WTC11 (cell line): ENCODE results near the gene NAALADL2. TPM values are rescaled to one million over a fixed set of nuclear protein-coding genes. Genes with fewer than 3 reads are reported as not detected.

Experiments
- ATAC-seq: fragments of 200-7000 bp; cut with Tn5 transposase; 2 replicates; pipeline ENCODE4 v1.10.0; 2021; ENCODE audit warnings: mild to moderate bottlenecking, moderate library complexity
- CTCF ChIA-PET: fragments of 300-600 bp; sonication (Branson Sonifier 250); formaldehyde crosslinking; loops from one replicate; lab custom pipeline; 2021; ENCODE audit warnings: antibody characterized with exemption; lab: Charles Lee
- POLR2A ChIA-PET: fragments of 350-600 bp; sonication (Branson Sonifier 250); formaldehyde crosslinking; loops from one replicate; lab custom pipeline; 2021; ENCODE audit warnings: antibody characterized with exemption; lab: Charles Lee
- DNase-seq: peaks from one replicate; pipeline ENCODE4 v3.0.0; 2021; ENCODE audit warnings: low spot score
- H3K27ac Mint-ChIP-seq: 2 replicates; pipeline ENCODE4 v1.8.0; 2021; ENCODE audit warnings: mixed read lengths
- H3K27me3 Mint-ChIP-seq: 2 replicates; pipeline ENCODE4 v1.8.0; 2021; ENCODE audit warnings: low read depth, mild to moderate bottlenecking, moderate library complexity, mixed read lengths
- H3K36me3 Mint-ChIP-seq: 2 replicates; pipeline ENCODE4 v1.8.0; 2021; ENCODE audit warnings: mixed read lengths
- H3K4me1 Mint-ChIP-seq: 2 replicates; pipeline ENCODE4 v1.8.0; 2022; ENCODE audit warnings: mixed read lengths
- H3K4me3 Mint-ChIP-seq: 2 replicates; pipeline ENCODE4 v1.8.0; 2021; ENCODE audit warnings: mild to moderate bottlenecking, moderate library complexity, mixed read lengths
- H3K9me3 Mint-ChIP-seq: 2 replicates; pipeline ENCODE4 v1.8.0; 2021; ENCODE audit warnings: mixed read lengths
- CREB1 ChIP-seq: sonication (generic); formaldehyde crosslinking; IDR thresholded peaks from 2 replicates; pipeline ENCODE4 v1.8.0; 2023; ENCODE audit warnings: mild to moderate bottlenecking, missing genetic modification reagents
- E2F4 ChIP-seq: sonication (generic); formaldehyde crosslinking; IDR thresholded peaks from 2 replicates; pipeline ENCODE4 v1.8.1; 2022; ENCODE audit warnings: low read depth, mild to moderate bottlenecking, moderate library complexity, missing genetic modification reagents, borderline replicate concordance
- ESRRA ChIP-seq: sonication (generic); formaldehyde crosslinking; IDR thresholded peaks from 2 replicates; pipeline ENCODE4 v1.8.1; 2022; ENCODE audit warnings: mild to moderate bottlenecking, missing genetic modification reagents, borderline replicate concordance
- ETV6 ChIP-seq: sonication (generic); formaldehyde crosslinking; IDR thresholded peaks from 2 replicates; pipeline ENCODE4 v1.8.1; 2022; ENCODE audit warnings: mild to moderate bottlenecking, missing genetic modification reagents
- FOXK1 ChIP-seq: sonication (generic); formaldehyde crosslinking; IDR thresholded peaks from 2 replicates; pipeline ENCODE4 v1.8.0; 2022; ENCODE audit warnings: mild to moderate bottlenecking, moderate library complexity, missing genetic modification reagents
- HMGA2 ChIP-seq: fragments of 250-450 bp; sonication (Bioruptor Pico); IDR thresholded peaks from 2 replicates; pipeline ENCODE4 v1.4.0; 2021; ENCODE audit warnings: mild to moderate bottlenecking, moderate library complexity
- IRF2 ChIP-seq: sonication (generic); formaldehyde crosslinking; IDR thresholded peaks from 2 replicates; pipeline ENCODE4 v1.8.0; 2022; ENCODE audit warnings: low read depth, missing genetic modification reagents, borderline replicate concordance
- MAX ChIP-seq: sonication (generic); formaldehyde crosslinking; IDR thresholded peaks from 2 replicates; pipeline ENCODE4 v1.8.0; 2022; ENCODE audit warnings: mild to moderate bottlenecking, missing genetic modification reagents
- MXD4 ChIP-seq: fragments of 250-450 bp; sonication (Bioruptor Pico); IDR thresholded peaks from 2 replicates; pipeline ENCODE4 v1.8.0; 2021; ENCODE audit warnings: mild to moderate bottlenecking, moderate library complexity, borderline replicate concordance
- NFATC4 ChIP-seq: fragments of 250-450 bp; sonication (Bioruptor Pico); IDR thresholded peaks from 2 replicates; pipeline ENCODE4 v1.9.0; 2021; ENCODE audit warnings: mild to moderate bottlenecking
- NFYB ChIP-seq: sonication (generic); formaldehyde crosslinking; conservative IDR thresholded peaks from 2 replicates; pipeline ENCODE4 v1.8.0; 2022; ENCODE audit warnings: low read depth, missing genetic modification reagents
- TCF7 ChIP-seq: sonication (generic); formaldehyde crosslinking; IDR thresholded peaks from 2 replicates; pipeline ENCODE4 v1.8.0; 2022; ENCODE audit warnings: mild to moderate bottlenecking, low read depth, missing genetic modification reagents, moderate library complexity
- TEAD1 ChIP-seq: sonication (generic); formaldehyde crosslinking; IDR thresholded peaks from 2 replicates; pipeline ENCODE4 v1.8.0; 2022; ENCODE audit warnings: mild to moderate bottlenecking, missing genetic modification reagents
- ZNF138 ChIP-seq: sonication (generic); formaldehyde crosslinking; conservative IDR thresholded peaks from 2 replicates; pipeline ENCODE4 v1.8.1; 2022; ENCODE audit warnings: mild to moderate bottlenecking, moderate library complexity, missing genetic modification reagents
- ZNF396 ChIP-seq: fragments of 250-450 bp; sonication (Bioruptor Pico); IDR thresholded peaks from 2 replicates; pipeline ENCODE4 v1.8.0; 2021; ENCODE audit warnings: mild to moderate bottlenecking, moderate library complexity, borderline replicate concordance
- total RNA-seq: library from RNA; stranded (reverse); gene quantifications from 3 replicates; pipeline ENCODE4 v1.2.3, GENCODE V29; 2021
- TF ChIP-seq, protein P1 (sequence below): fragments of 250-450 bp; sonication (Bioruptor Pico); IDR thresholded peaks from 2 replicates; pipeline ENCODE4 v1.9.0; 2021; ENCODE audit warnings: mild to moderate bottlenecking
- TF ChIP-seq, protein P2 (sequence below): sonication (generic); formaldehyde crosslinking; IDR thresholded peaks from 2 replicates; pipeline ENCODE4 v1.8.0; 2023; ENCODE audit warnings: mild to moderate bottlenecking, missing genetic modification reagents
- TF ChIP-seq, protein P3 (sequence below): sonication (generic); formaldehyde crosslinking; IDR thresholded peaks from 2 replicates; pipeline ENCODE4 v1.8.1; 2022; ENCODE audit warnings: low read depth, missing genetic modification reagents, borderline replicate concordance
- TF ChIP-seq, protein P4 (sequence below): sonication (generic); formaldehyde crosslinking; IDR thresholded peaks from 2 replicates; pipeline ENCODE4 v1.8.1; 2023; ENCODE audit warnings: mild to moderate bottlenecking, moderate library complexity, missing genetic modification reagents

Gene NAALADL2
- total RNA-seq, 1 experiment from 2014 or later = 1.2 TPM

DNA sequence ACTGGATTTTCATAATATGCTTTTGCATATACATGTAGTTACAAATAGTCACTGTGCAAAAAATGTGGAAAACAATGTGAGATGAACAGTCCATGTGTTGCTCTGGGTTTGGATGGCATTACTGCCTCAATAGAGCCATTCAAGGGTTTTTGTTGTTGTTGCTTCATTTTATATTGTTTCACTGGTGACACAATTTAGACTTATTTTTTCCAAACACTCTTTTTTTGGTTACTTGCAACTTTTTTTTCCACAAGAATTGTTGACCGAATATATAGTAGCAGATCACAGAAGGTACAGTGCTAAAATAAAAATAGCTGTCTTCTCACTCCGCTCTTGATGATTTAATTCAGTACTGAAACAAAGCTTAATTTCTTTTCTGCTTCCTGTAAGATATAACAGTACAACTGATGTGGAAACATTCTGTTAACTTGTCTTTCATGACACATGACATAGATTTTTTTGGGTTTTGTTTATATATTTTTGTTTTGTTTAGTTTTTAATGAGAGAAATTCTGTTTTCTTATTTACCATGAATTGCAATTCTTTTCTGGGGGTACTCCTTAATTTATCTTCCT, 618.6 kb downstream of the NAALADL2 start (continued):
- TF ChIP-seq IRF2 (CRISPR knock-in tag) (no peak), HMGA2 (CRISPR knock-in tag) (no peak), NFYB (no peak), ZNF138 (CRISPR knock-in tag) (no peak), NFATC4 (CRISPR knock-in tag) (no peak), ETV6 (CRISPR knock-in tag) (no peak), MXD4 (CRISPR knock-in tag) (no peak)
- TF ChIP-seq, protein P1, sequence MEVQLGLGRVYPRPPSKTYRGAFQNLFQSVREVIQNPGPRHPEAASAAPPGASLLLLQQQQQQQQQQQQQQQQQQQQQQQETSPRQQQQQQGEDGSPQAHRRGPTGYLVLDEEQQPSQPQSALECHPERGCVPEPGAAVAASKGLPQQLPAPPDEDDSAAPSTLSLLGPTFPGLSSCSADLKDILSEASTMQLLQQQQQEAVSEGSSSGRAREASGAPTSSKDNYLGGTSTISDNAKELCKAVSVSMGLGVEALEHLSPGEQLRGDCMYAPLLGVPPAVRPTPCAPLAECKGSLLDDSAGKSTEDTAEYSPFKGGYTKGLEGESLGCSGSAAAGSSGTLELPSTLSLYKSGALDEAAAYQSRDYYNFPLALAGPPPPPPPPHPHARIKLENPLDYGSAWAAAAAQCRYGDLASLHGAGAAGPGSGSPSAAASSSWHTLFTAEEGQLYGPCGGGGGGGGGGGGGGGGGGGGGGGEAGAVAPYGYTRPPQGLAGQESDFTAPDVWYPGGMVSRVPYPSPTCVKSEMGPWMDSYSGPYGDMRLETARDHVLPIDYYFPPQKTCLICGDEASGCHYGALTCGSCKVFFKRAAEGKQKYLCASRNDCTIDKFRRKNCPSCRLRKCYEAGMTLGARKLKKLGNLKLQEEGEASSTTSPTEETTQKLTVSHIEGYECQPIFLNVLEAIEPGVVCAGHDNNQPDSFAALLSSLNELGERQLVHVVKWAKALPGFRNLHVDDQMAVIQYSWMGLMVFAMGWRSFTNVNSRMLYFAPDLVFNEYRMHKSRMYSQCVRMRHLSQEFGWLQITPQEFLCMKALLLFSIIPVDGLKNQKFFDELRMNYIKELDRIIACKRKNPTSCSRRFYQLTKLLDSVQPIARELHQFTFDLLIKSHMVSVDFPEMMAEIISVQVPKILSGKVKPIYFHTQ = no peak
- TF ChIP-seq, all 79 proteins: peak for 0

GRCh38 chr3:175478301-175478700, 619.2 kb downstream of the NAALADL2 start:
- Mint-ChIP-seq H3K9me3 (no peaks in the 10 kb centered on the region), H3K27ac (no peak overlapping the region), H3K27me3 (no peaks in the 10 kb centered on the region), H3K36me3 (no peaks in the 10 kb centered on the region)
- DNase-seq = no peak
- ChIA-PET CTCF (no interaction called here), POLR2A (no interaction called here)
- no peak for TF ChIP-seq HMGA2 (CRISPR knock-in tag)
- TF ChIP-seq FOXK1 (CRISPR knock-in tag) = no peak
- TF ChIP-seq, protein P2, sequence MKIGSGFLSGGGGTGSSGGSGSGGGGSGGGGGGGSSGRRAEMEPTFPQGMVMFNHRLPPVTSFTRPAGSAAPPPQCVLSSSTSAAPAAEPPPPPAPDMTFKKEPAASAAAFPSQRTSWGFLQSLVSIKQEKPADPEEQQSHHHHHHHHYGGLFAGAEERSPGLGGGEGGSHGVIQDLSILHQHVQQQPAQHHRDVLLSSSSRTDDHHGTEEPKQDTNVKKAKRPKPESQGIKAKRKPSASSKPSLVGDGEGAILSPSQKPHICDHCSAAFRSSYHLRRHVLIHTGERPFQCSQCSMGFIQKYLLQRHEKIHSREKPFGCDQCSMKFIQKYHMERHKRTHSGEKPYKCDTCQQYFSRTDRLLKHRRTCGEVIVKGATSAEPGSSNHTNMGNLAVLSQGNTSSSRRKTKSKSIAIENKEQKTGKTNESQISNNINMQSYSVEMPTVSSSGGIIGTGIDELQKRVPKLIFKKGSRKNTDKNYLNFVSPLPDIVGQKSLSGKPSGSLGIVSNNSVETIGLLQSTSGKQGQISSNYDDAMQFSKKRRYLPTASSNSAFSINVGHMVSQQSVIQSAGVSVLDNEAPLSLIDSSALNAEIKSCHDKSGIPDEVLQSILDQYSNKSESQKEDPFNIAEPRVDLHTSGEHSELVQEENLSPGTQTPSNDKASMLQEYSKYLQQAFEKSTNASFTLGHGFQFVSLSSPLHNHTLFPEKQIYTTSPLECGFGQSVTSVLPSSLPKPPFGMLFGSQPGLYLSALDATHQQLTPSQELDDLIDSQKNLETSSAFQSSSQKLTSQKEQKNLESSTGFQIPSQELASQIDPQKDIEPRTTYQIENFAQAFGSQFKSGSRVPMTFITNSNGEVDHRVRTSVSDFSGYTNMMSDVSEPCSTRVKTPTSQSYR = no peak
- no peak for TF ChIP-seq MAX
- TF ChIP-seq, protein P3, sequence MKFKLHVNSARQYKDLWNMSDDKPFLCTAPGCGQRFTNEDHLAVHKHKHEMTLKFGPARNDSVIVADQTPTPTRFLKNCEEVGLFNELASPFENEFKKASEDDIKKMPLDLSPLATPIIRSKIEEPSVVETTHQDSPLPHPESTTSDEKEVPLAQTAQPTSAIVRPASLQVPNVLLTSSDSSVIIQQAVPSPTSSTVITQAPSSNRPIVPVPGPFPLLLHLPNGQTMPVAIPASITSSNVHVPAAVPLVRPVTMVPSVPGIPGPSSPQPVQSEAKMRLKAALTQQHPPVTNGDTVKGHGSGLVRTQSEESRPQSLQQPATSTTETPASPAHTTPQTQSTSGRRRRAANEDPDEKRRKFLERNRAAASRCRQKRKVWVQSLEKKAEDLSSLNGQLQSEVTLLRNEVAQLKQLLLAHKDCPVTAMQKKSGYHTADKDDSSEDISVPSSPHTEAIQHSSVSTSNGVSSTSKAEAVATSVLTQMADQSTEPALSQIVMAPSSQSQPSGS = no peak
- no peak for TF ChIP-seq TCF7 (CRISPR knock-in tag)
- TF ChIP-seq ZNF396 = no peak
- TF ChIP-seq, protein P4, sequence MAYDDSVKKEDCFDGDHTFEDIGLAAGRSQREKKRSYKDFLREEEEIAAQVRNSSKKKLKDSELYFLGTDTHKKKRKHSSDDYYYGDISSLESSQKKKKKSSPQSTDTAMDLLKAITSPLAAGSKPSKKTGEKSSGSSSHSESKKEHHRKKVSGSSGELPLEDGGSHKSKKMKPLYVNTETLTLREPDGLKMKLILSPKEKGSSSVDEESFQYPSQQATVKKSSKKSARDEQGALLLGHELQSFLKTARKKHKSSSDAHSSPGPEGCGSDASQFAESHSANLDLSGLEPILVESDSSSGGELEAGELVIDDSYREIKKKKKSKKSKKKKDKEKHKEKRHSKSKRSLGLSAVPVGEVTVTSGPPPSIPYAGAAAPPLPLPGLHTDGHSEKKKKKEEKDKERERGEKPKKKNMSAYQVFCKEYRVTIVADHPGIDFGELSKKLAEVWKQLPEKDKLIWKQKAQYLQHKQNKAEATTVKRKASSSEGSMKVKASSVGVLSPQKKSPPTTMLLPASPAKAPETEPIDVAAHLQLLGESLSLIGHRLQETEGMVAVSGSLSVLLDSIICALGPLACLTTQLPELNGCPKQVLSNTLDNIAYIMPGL (CRISPR knock-in tag) = no peak
- no peak for TF ChIP-seq E2F4 (CRISPR knock-in tag)
- TF ChIP-seq ESRRA (CRISPR knock-in tag) = no peak
- no peak for TF ChIP-seq TEAD1 (CRISPR knock-in tag)
- TF ChIP-seq CREB1 = no peak
- TF ChIP-seq, protein P1 = no peak
- TF ChIP-seq ZNF138 (CRISPR knock-in tag) = no peak
- TF ChIP-seq, all 79 proteins: peak for 0
- ATAC-seq = no peak
- H3K4me3 Mint-ChIP-seq = no peak overlapping the region
- no peaks in the 10 kb centered on the region; the same call in 1 of the 2 replicates for H3K4me1 Mint-ChIP-seq
